Measurements from ENCODE around the gene FGD3. TPM values are rescaled to one million over a fixed set of nuclear protein-coding genes. Genes with fewer than 3 reads are reported as not detected.

FGD3 gene
- total and polyA plus RNA-seq, 4 donors, result 1.6 to 6.2 (median 3.6) TPM

DNA sequence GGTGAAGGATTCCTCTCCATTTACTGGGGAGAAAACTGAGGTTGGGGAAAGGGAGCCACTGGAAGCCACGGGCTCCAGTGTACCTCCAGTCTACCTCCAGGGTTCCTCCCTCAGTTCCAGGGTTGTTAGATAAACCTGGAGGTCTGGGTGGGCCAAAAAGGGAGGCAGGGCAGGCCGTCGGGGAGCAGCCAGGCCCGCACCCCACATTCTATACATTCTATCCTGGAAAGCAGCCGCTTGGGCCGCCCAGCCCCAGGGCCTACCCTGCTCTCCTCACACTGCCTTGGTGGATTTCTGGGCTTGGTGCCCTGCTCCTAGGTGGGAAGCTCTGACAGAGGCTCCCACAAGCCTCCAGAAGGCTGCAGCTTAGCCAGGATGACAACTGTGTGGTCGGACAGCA lies 93.1 kb downstream of the FGD3 start:
- WGBS, result 95% methylated on average over 7 of the region's 7 CpGs
- Histone ChIP-seq H3K27ac (ENCODE audit: low read depth in 1 of 2, low read length in 2 of 2) (no peak overlapping the region), H3K4me1 (ENCODE audit: control insufficient read depth in 4 of 4, insufficient read depth in 4 of 4, low read length in 3 of 4) (peaks cover 0 to 3% (median 1%) of the 10 kb centered on the region in 4 donors), H3K9ac (ENCODE audit: low read depth in 1 of 2, low read length in 2 of 2) (no peak overlapping the region), H3K9me3 (ENCODE audit: control insufficient read depth in 4 of 4, low read length in 3 of 4) (no peaks in the 10 kb centered on the region), H3K4me3 (ENCODE audit: low read depth in 1 of 3, low read length in 3 of 3) (no peak overlapping the region), H3K36me3 (ENCODE audit: control insufficient read depth in 4 of 4, insufficient read depth in 3 of 4, low read depth in 1 of 4, low read length in 3 of 4) (no peaks in the 10 kb centered on the region), H3K27me3 (ENCODE audit: control insufficient read depth in 4 of 4, insufficient read depth in 4 of 4, low read length in 3 of 4) (no peaks in the 10 kb centered on the region)
- TF ChIP-seq, protein P1, sequence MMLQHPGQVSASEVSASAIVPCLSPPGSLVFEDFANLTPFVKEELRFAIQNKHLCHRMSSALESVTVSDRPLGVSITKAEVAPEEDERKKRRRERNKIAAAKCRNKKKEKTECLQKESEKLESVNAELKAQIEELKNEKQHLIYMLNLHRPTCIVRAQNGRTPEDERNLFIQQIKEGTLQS (IDR thresholded peaks at IDR 0.05), result no peak
- TF ChIP-seq FOXA2 (IDR thresholded peaks at IDR 0.05) (no peak), RAD21 (IDR thresholded peaks at IDR 0.05) (no peak), HNF4A (conservative IDR thresholded peaks at IDR 0.05) (no peak), GABPA (IDR thresholded peaks at IDR 0.05 in 1 of 2, conservative IDR thresholded peaks at IDR 0.05 in 1 of 2) (no peak), EGR1 (IDR thresholded peaks at IDR 0.05; ENCODE audit: low read depth in 2 of 2) (no peak), TAF1 (conservative IDR thresholded peaks at IDR 0.05) (no peak), YY1 (IDR thresholded peaks at IDR 0.05) (no peak), FOXA1 (IDR thresholded peaks at IDR 0.05) (no peak), SP1 (IDR thresholded peaks at IDR 0.05) (no peak), RXRA (IDR thresholded peaks at IDR 0.05) (no peak), HNF4G (IDR thresholded peaks at IDR 0.05) (no peak)
- TF ChIP-seq, protein P2, sequence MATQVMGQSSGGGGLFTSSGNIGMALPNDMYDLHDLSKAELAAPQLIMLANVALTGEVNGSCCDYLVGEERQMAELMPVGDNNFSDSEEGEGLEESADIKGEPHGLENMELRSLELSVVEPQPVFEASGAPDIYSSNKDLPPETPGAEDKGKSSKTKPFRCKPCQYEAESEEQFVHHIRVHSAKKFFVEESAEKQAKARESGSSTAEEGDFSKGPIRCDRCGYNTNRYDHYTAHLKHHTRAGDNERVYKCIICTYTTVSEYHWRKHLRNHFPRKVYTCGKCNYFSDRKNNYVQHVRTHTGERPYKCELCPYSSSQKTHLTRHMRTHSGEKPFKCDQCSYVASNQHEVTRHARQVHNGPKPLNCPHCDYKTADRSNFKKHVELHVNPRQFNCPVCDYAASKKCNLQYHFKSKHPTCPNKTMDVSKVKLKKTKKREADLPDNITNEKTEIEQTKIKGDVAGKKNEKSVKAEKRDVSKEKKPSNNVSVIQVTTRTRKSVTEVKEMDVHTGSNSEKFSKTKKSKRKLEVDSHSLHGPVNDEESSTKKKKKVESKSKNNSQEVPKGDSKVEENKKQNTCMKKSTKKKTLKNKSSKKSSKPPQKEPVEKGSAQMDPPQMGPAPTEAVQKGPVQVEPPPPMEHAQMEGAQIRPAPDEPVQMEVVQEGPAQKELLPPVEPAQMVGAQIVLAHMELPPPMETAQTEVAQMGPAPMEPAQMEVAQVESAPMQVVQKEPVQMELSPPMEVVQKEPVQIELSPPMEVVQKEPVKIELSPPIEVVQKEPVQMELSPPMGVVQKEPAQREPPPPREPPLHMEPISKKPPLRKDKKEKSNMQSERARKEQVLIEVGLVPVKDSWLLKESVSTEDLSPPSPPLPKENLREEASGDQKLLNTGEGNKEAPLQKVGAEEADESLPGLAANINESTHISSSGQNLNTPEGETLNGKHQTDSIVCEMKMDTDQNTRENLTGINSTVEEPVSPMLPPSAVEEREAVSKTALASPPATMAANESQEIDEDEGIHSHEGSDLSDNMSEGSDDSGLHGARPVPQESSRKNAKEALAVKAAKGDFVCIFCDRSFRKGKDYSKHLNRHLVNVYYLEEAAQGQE (IDR thresholded peaks at IDR 0.05), result no peak
- TF ChIP-seq, protein P3, sequence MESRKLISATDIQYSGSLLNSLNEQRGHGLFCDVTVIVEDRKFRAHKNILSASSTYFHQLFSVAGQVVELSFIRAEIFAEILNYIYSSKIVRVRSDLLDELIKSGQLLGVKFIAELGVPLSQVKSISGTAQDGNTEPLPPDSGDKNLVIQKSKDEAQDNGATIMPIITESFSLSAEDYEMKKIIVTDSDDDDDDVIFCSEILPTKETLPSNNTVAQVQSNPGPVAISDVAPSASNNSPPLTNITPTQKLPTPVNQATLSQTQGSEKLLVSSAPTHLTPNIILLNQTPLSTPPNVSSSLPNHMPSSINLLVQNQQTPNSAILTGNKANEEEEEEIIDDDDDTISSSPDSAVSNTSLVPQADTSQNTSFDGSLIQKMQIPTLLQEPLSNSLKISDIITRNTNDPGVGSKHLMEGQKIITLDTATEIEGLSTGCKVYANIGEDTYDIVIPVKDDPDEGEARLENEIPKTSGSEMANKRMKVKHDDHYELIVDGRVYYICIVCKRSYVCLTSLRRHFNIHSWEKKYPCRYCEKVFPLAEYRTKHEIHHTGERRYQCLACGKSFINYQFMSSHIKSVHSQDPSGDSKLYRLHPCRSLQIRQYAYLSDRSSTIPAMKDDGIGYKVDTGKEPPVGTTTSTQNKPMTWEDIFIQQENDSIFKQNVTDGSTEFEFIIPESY (IDR thresholded peaks at IDR 0.05), result no peak
- TF ChIP-seq, protein P4, sequence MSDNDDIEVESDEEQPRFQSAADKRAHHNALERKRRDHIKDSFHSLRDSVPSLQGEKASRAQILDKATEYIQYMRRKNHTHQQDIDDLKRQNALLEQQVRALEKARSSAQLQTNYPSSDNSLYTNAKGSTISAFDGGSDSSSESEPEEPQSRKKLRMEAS (IDR thresholded peaks at IDR 0.05), result no peak
- no peak for DNase-seq (ENCODE audit: low spot score)

DNA sequence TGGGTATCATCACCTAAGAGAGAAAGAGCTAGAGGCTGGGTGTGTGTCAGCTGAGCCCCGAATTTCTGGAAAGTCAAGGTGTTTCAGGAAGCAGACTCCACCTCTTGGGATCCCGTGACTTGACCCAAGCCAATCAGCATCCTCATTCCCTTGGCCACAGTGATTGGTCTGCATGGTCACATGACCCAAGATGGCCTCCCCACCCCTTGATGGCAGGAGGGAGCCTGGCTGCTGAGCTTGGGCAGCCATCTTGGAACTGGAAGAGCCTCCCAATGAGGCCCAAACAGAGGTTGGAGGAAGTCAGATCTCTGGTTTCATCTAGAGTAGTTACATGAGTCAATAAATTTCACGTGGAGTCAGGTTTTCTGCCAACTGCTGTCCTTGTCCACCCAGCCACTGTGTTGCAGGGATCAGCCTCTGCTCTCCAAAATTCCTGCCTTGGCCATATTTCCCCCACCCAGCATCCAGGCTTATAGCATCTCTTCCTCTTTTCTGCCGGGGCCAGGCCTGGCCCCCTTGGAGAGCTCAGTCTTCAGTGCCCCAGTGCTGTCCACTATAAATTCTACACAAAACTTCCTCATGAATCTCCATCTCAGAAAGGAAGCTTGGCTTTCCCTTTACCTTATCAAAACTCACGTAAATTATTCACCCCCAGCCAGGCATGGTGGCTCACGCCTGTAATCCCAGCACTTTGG lies 93.9 kb downstream of the FGD3 start:
- DNase-seq (ENCODE audit: low spot score), result no peak
- no peaks in the 10 kb centered on the region for H3K36me3 ChIP-seq (ENCODE audit: control insufficient read depth in 4 of 4, insufficient read depth in 3 of 4, low read depth in 1 of 4, low read length in 3 of 4)
- no peak overlapping the region for H3K27ac ChIP-seq (ENCODE audit: low read depth in 1 of 2, low read length in 2 of 2)
- H3K27me3 ChIP-seq (ENCODE audit: control insufficient read depth in 4 of 4, insufficient read depth in 4 of 4, low read length in 3 of 4), result no peaks in the 10 kb centered on the region
- H3K9ac ChIP-seq (ENCODE audit: low read depth in 1 of 2, low read length in 2 of 2), result no peak overlapping the region
- no peaks in the 10 kb centered on the region for H3K9me3 ChIP-seq (ENCODE audit: control insufficient read depth in 4 of 4, low read length in 3 of 4)
- H3K4me1 ChIP-seq (ENCODE audit: control insufficient read depth in 4 of 4, insufficient read depth in 4 of 4, low read length in 3 of 4), result peaks cover 0 to 3% (median 1%) of the 10 kb centered on the region in 4 donors
- H3K4me3 ChIP-seq (ENCODE audit: low read depth in 1 of 3, low read length in 3 of 3), result no peak overlapping the region
- 91% methylated on average over 6 of the region's 6 CpGs for WGBS
- TF ChIP-seq YY1 (IDR thresholded peaks at IDR 0.05) (no peak), NR2F2 (IDR thresholded peaks at IDR 0.05) (no peak), RXRA (IDR thresholded peaks at IDR 0.05) (no peak), SP1 (IDR thresholded peaks at IDR 0.05) (no peak), HNF4G (IDR thresholded peaks at IDR 0.05) (no peak), GABPA (IDR thresholded peaks at IDR 0.05 in 1 of 2, conservative IDR thresholded peaks at IDR 0.05 in 1 of 2) (no peak), FOXA2 (IDR thresholded peaks at IDR 0.05) (no peak), HNF4A (conservative IDR thresholded peaks at IDR 0.05) (no peak), FOXA1 (IDR thresholded peaks at IDR 0.05) (no peak), JUND (IDR thresholded peaks at IDR 0.05) (no peak), RAD21 (IDR thresholded peaks at IDR 0.05) (no peak)
- TF ChIP-seq, protein P4 (IDR thresholded peaks at IDR 0.05), result no peak
- TF ChIP-seq, protein P3 (IDR thresholded peaks at IDR 0.05), result no peak
- TF ChIP-seq, protein P1 (IDR thresholded peaks at IDR 0.05), result no peak
- TF ChIP-seq, protein P5, sequence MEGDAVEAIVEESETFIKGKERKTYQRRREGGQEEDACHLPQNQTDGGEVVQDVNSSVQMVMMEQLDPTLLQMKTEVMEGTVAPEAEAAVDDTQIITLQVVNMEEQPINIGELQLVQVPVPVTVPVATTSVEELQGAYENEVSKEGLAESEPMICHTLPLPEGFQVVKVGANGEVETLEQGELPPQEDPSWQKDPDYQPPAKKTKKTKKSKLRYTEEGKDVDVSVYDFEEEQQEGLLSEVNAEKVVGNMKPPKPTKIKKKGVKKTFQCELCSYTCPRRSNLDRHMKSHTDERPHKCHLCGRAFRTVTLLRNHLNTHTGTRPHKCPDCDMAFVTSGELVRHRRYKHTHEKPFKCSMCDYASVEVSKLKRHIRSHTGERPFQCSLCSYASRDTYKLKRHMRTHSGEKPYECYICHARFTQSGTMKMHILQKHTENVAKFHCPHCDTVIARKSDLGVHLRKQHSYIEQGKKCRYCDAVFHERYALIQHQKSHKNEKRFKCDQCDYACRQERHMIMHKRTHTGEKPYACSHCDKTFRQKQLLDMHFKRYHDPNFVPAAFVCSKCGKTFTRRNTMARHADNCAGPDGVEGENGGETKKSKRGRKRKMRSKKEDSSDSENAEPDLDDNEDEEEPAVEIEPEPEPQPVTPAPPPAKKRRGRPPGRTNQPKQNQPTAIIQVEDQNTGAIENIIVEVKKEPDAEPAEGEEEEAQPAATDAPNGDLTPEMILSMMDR (IDR thresholded peaks at IDR 0.05; ENCODE audit: low read depth, low read length, missing input control), result no peak

All from liver (tissue), 9 donors.